ENCODE measurements around the gene JARID2.

The JARID2 gene

GRCh38 chr6:15270402-15270801, 24.5 kb downstream of the JARID2 start:
- TF ChIP-seq MYC (IDR thresholded peaks at IDR 0.05; ENCODE audit: low read depth, low read length) (no peak), POLR2A (IDR thresholded peaks at IDR 0.05; ENCODE audit: extremely low read depth, insufficient read length) (no peak)
- TF ChIP-seq, protein P1, sequence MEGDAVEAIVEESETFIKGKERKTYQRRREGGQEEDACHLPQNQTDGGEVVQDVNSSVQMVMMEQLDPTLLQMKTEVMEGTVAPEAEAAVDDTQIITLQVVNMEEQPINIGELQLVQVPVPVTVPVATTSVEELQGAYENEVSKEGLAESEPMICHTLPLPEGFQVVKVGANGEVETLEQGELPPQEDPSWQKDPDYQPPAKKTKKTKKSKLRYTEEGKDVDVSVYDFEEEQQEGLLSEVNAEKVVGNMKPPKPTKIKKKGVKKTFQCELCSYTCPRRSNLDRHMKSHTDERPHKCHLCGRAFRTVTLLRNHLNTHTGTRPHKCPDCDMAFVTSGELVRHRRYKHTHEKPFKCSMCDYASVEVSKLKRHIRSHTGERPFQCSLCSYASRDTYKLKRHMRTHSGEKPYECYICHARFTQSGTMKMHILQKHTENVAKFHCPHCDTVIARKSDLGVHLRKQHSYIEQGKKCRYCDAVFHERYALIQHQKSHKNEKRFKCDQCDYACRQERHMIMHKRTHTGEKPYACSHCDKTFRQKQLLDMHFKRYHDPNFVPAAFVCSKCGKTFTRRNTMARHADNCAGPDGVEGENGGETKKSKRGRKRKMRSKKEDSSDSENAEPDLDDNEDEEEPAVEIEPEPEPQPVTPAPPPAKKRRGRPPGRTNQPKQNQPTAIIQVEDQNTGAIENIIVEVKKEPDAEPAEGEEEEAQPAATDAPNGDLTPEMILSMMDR (IDR thresholded peaks at IDR 0.05; ENCODE audit: low read depth, low read length), result no peak
- TF ChIP-seq, protein P2, sequence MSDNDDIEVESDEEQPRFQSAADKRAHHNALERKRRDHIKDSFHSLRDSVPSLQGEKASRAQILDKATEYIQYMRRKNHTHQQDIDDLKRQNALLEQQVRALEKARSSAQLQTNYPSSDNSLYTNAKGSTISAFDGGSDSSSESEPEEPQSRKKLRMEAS (IDR thresholded peaks at IDR 0.05; ENCODE audit: low read depth, low read length), result no peak
- DNase-seq (ENCODE audit: low read depth), result no peak
- no peak overlapping the region for H3K4me3 ChIP-seq (ENCODE audit: low read depth, low read length)

GRCh38 chr6:15272562-15272961, 26.7 kb downstream of the JARID2 start:
- TF ChIP-seq MYC (IDR thresholded peaks at IDR 0.05; ENCODE audit: low read depth, low read length) (no peak), POLR2A (IDR thresholded peaks at IDR 0.05; ENCODE audit: extremely low read depth, insufficient read length) (no peak)
- TF ChIP-seq, protein P2 (IDR thresholded peaks at IDR 0.05; ENCODE audit: low read depth, low read length), result no peak
- TF ChIP-seq, protein P1 (IDR thresholded peaks at IDR 0.05; ENCODE audit: low read depth, low read length), result no peak
- DNase-seq (ENCODE audit: low read depth), result no peak
- H3K4me3 ChIP-seq (ENCODE audit: low read depth, low read length), result no peak overlapping the region

DNA sequence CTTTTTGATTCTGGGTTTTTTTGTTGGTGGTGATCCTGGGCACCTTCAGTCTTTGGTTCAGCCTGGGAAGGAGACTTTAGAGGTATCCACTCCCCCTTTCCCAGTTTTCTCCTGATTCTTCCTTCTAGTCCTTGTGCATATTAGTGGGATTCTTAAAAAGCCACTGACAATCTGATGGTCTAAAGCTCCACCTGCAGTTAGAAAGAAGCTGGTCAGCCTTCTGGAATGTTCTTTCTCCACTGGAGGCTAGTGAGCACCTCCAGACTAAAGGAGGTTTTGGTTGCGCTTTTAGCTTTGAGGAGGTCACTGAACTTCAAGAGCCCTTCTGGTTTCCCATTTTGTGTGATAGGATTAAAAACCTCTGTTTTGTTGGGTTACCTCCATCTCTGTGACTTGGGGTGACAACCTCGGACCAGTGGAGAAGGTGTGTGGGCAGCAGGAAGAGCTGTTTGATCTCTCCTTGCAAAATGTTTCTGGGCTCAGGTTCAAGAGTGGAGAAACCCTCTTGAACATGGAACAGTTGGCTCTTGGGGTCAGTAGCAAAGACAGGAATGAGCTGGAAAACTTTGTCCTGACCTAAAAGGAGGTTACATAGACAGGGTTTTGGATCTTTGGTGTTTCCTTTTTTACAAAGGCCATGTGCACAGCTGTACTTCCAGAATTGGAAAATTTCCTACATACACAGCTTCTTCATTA, 29.0 kb downstream of the JARID2 start:
- DNase-seq (ENCODE audit: low read depth), result no peak
- TF ChIP-seq, protein P1 (IDR thresholded peaks at IDR 0.05; ENCODE audit: low read depth, low read length), result no peak
- TF ChIP-seq POLR2A (IDR thresholded peaks at IDR 0.05; ENCODE audit: extremely low read depth, insufficient read length), result no peak
- TF ChIP-seq, protein P2 (IDR thresholded peaks at IDR 0.05; ENCODE audit: low read depth, low read length), result no peak
- H3K4me3 ChIP-seq (ENCODE audit: low read depth, low read length), result no peak overlapping the region

- no peak for TF ChIP-seq MYC (IDR thresholded peaks at IDR 0.05; ENCODE audit: low read depth, low read length)
- TF ChIP-seq, protein P2 (IDR thresholded peaks at IDR 0.05; ENCODE audit: low read depth, low read length), result no peak
- no peak for TF ChIP-seq POLR2A (IDR thresholded peaks at IDR 0.05; ENCODE audit: extremely low read depth, insufficient read length)
- TF ChIP-seq, protein P1 (IDR thresholded peaks at IDR 0.05; ENCODE audit: low read depth, low read length), result no peak
- no peak overlapping the region for H3K4me3 ChIP-seq (ENCODE audit: low read depth, low read length)
- no peak for DNase-seq (ENCODE audit: low read depth)
Measured at GRCh38 chr6:15276036-15276985, 30.4 kb downstream of the JARID2 start.

DNA sequence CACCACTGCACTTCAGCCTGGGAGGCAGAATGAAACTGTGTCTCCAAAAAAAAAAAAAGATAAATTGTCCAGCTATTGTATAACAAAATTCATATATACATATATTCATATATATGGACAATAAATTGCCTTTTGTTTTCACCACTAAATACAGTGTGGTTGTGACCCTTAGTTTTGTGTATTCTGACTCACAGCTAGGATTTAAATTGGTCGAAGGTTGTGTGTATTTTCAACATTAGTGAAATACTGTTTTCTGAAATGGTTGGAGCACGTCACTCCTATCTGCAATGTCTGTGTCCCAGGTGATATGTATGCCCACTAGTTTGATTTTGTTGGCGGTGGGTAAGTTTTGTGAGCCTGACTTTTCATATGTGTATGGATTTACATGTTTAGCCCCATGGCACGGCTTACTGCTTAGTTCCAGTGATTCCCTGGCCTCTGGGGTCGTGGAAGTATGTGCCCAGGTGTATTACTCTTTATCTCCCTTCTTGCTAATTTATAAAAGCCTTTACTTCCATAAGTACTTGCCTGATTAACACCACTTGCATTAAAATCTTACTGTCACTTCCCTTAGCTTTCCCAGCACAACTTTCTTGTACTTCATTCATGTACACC, 33.3 kb downstream of the JARID2 start:
- TF ChIP-seq MYC (IDR thresholded peaks at IDR 0.05; ENCODE audit: low read depth, low read length), result no peak
- TF ChIP-seq POLR2A (IDR thresholded peaks at IDR 0.05; ENCODE audit: extremely low read depth, insufficient read length), result no peak
- TF ChIP-seq, protein P2 (IDR thresholded peaks at IDR 0.05; ENCODE audit: low read depth, low read length), result no peak
- TF ChIP-seq, protein P1 (IDR thresholded peaks at IDR 0.05; ENCODE audit: low read depth, low read length), result no peak
- no peak overlapping the region for H3K4me3 ChIP-seq (ENCODE audit: low read depth, low read length)
- no peak for DNase-seq (ENCODE audit: low read depth)

Data from NB4 (cell line).